Fibroblast of mammary gland (primary cell): ENCODE results near the gene PPP6R3.
"Not testable (repeated sequence)": the region's sequence is repeated elsewhere in the genome, so short reads cannot be mapped to it uniquely, and the experiment has no call there.

Source experiments
- DNase-seq: peaks from one replicate; pipeline ENCODE4 v3.0.0-alpha.2; 2010; ENCODE audit warnings: low read depth
- H3K4me3 ChIP-seq: 2 replicates; pipeline ENCODE4 v1.5.1; 2011; ENCODE audit warnings: low read depth, mild to moderate bottlenecking, low read length, moderate library complexity; ENCODE audit not compliant: control insufficient read depth
- CTCF ChIP-seq: conservative IDR thresholded peaks from 2 replicates; pipeline ENCODE4 v1.5.1; 2011; ENCODE audit warnings: low read depth, low read length, inconsistent platforms; ENCODE audit not compliant: control insufficient read depth, insufficient read depth

The PPP6R3 gene

GRCh38 chr11:68531129-68531693, 70.7 kb downstream of the PPP6R3 start:
- no peak for DNase-seq
- H3K4me3 ChIP-seq, result no peak overlapping the region
- TF ChIP-seq CTCF, result no peak

GRCh38 chr11:68532727-68533369, 72.3 kb downstream of the PPP6R3 start:
- no peak for TF ChIP-seq CTCF
- H3K4me3 ChIP-seq, result no peak overlapping the region
- no peak for DNase-seq

- no peak overlapping the region for H3K4me3 ChIP-seq
- DNase-seq, result no peak
- no peak for TF ChIP-seq CTCF
These were observed 73.4 kb downstream of the PPP6R3 start for GRCh38 chr11:68533945-68534344.

GRCh38 chr11:68535098-68535497, 74.5 kb downstream of the PPP6R3 start:
- DNase-seq, result no peak
- no peak overlapping the region for H3K4me3 ChIP-seq
- TF ChIP-seq CTCF, result no peak

GRCh38 chr11:68536706-68537105, 76.2 kb downstream of the PPP6R3 start:
- DNase-seq, result no peak
- no peak for TF ChIP-seq CTCF
- no peak overlapping the region for H3K4me3 ChIP-seq

- no peak overlapping the region for H3K4me3 ChIP-seq
- TF ChIP-seq CTCF, result no peak
- no peak for DNase-seq
These were observed 77.5 kb downstream of the PPP6R3 start for GRCh38 chr11:68538025-68538424.

GRCh38 chr11:68539395-68539794, 78.8 kb downstream of the PPP6R3 start:
- no peak for TF ChIP-seq CTCF
- no peak for DNase-seq

GRCh38 chr11:68540504-68540903, 80.0 kb downstream of the PPP6R3 start:
- not testable (repeated sequence) for H3K4me3 ChIP-seq, DNase-seq

More at GRCh38 chr11:68539395-68539794, 78.8 kb downstream of the PPP6R3 start:
- no peak overlapping the region for H3K4me3 ChIP-seq
